Measurements from ENCODE around the gene MAT1A.

Gene MAT1A

GRCh38 chr10:80281784-80282765 lies 7.4 kb downstream of the MAT1A start:
- no peak for DNase-seq (ENCODE audit: low read depth in 2 of 2)

DNA sequence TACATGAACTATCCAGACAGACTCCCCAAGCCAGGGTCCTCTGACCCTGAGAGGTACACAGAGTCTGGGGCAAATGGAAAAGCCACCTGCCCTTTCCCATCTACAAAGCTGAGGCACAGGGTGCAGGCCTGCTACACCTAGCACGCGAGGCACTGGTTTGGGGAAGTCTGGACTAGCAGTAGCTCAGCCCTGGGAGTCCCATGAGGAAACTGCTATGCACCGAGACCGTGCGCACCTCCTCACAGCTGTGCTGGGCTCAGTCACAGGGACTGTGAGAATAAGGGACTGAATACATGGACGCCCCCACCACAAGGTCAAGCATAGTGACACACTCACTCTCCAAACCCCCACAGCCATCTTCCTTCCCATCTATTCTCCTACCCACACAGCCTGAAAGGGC lies 8.2 kb downstream of the MAT1A start:
- DNase-seq (ENCODE audit: low read depth in 2 of 2), result no peak

DNA sequence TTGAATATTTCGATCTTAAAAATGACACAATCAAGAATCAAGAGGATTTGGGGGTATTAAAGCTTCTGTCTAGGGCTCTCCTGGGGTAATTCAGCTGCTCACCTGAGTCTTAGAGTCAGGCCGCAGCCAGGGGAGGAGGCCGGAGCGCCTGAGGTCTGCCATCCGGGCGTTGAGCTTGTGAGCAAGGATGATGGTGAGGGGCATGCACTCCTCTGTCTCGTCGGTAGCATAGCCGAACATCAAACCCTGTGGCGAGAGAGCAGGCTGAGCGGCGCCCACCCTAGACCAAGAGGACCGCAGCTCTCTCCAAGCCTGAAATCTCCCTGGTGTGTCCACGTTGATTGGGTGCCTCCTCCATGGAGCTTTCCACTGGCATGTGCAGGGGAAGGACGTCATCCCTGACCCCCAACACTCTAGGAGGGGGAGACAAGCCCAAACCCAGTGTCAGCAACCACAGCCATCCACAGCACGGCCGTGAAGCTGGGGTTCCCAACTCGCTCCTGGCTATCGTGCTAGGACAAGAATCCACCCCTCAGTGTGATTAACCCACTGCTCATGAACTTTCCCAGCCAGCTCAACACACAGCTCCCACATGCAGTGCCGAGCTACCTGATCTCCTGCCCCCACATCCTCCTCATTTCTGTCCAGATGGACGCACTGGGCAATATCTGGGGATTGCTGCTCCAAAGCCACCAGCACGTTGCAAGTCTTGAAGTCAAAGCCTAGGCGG lies 9.2 kb downstream of the MAT1A start:
- DNase-seq (ENCODE audit: low read depth in 2 of 2), result no peak

DNA sequence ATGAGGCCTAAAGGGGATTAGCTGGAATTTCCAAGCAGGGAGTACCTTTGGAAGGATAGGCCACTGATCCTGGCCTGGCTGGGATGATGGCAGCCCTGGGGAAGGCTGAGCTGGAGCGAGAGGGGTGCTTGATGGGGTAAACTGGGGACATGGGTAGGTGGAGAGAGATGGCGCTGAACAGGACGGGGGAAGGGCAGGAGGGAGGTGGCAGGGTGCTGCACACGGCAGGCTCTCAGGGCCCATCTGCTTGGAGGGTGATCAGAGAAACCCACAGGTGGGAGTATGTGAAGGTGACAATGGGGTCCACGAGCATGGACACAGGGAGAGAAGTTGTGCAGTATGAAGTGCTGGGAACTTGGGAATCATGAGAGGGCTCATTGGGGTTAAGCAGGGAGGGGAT lies 10.3 kb downstream of the MAT1A start:
- no peak for DNase-seq (ENCODE audit: low read depth in 2 of 2)

DNA sequence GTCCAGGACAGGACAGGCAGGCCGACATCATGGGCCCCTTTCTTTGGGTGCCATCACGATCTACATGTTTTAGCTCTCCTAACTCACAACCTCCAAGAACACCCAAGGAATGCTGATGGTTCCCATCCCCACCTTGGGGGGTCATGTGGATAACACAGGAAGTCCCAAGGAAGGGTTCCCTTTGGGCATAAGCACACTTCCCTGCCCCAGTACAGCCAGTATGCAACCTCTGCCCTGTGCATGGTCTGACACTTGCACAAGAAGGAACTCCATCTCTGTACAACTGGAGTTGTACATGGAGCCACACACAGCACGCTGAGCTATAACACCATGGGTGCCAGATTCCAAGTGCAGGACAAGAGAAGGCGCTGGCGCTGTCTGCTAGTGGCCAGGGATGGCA lies 11.0 kb downstream of the MAT1A start:
- no peak for DNase-seq (ENCODE audit: low read depth in 2 of 2)

- no peak for DNase-seq (ENCODE audit: low read depth in 2 of 2)
These were observed 11.7 kb downstream of the MAT1A start for GRCh38 chr10:80277567-80278250.

- no peak for DNase-seq (ENCODE audit: low read depth in 2 of 2)
These were observed 12.4 kb downstream of the MAT1A start for GRCh38 chr10:80277016-80277415.

- no peak for DNase-seq (ENCODE audit: low read depth in 2 of 2)
These were observed 13.1 kb downstream of the MAT1A start for GRCh38 chr10:80276335-80276734.

- no peak for DNase-seq (ENCODE audit: low read depth in 2 of 2)
These were observed 13.7 kb downstream of the MAT1A start for GRCh38 chr10:80275756-80276155.

DNA sequence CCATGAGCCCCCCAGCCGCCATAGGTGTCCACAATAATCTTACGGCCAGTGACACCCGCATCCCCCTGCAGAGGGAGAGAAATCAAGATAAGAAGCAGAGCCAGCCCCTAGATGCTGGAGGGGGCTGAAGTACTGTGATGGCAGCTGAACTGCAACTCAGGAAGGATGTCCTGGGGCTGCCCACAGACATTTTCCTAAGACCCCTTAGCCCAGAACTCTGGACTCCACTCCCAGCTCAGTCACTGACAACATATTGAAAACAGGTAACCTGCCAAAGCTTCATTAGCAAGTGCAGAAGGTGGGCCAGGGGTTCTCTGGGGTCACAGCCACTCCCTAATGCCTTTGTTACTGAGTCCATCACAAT lies 14.3 kb downstream of the MAT1A start:
- DNase-seq (ENCODE audit: low read depth in 2 of 2), result no peak

DNA sequence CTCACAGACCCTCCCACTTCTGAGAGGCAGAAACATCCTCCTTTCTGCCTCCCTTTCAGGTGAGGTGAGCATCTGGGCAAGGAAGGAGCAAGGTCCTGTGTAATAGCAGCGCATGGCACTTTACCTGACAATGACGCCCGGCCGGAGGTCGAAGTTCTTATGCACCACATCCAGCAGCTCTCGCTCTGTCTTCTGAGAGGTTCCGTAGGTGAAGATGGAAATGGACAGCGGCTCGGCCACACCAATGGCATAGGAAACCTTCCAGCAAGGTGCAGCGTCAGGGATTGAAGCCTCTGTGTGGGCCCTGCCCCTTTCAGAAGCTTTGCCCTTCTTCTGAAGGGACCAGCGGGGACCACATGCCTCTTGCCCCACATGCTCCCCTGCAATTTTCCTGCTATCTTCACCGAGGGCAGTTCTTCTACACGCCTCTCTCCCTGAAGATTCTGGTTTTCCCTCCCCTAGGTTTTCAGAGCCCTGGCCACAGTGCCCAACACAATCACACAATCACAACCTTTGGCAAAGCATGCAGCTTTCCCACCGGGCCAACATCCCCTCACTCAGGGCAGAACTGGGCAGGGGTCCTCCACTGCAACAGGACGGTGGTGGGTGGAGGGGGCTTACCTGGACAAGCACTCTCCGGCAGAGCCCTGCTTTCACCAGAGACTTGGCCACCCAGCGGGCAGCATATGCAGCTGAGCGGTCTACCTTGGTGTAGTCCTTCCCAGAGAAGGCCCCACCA lies 14.9 kb downstream of the MAT1A start:
- DNase-seq (ENCODE audit: low read depth in 2 of 2), result no peak

DNA sequence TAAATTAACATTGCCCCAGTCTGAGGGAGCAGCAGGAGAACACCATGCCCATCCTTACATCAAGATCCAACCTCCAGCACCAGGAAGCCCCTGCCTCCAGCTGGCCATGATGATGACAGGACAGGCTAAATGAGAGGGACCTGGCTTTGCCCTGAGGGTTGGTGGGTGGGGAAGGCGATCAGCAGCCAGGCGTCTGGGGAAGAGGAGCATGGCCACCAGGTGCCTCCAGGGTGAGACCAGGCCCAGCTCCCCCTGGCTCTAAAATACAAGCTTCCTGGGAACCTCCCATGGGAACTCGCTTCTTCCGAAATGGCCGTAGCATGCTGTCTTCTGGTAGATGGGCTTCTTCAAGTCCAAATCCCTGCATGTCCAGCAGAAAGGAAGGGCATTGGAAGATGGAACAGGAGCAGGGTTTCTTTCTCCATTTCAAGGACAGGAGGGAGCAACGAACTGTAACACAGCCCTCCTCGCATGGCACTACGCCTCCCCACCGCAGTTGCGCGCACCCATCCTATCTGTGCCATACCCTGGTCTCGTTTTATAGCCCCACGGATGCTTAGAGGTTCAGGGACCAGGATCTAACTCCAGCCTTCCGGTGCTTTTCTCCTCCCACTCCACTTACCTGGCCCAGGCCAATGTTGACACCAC lies 15.8 kb downstream of the MAT1A start:
- no peak for DNase-seq (ENCODE audit: low read depth in 2 of 2)

- DNase-seq (ENCODE audit: low read depth in 2 of 2), result no peak
These were observed 16.5 kb downstream of the MAT1A start for GRCh38 chr10:80272793-80273522.

GRCh38 chr10:80271416-80271815 lies 18.0 kb downstream of the MAT1A start:
- no peak for DNase-seq (ENCODE audit: low read depth in 2 of 2)

- DNase-seq (ENCODE audit: low read depth in 2 of 2), result no peak
These were observed 18.6 kb downstream of the MAT1A start for GRCh38 chr10:80270887-80271286.

DNA sequence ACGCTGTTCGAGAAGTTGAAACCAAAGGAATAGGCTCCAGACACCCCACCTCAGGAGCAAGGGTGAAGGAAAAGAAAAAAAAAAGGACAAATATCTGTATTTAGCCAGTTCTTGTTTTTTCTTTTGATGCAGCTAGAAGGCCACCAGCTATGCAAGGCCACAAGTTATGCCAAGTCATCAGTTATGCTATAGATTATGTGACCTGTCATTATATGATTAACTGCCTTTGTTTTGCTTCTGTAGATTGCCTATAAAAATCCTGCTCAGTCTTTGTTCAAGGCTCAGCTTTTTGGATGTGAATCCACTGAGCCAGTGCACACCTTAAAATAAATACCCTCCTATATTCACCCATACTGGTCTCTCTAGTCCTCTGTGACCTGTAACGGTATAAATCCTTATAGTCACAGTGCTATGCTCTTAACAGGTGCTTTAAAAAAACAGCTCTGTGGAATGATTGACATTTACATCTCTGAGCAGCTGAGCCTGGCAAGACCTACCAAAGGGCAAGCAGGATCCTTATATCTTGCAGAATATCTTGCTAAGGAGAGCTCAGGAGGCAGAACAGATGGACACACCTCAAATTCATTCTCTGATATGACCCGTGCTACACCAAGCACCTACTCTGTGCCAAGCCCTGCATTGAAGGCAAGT lies 20.4 kb downstream of the MAT1A start:
- DNase-seq (ENCODE audit: low read depth in 2 of 2), result no peak

DNA sequence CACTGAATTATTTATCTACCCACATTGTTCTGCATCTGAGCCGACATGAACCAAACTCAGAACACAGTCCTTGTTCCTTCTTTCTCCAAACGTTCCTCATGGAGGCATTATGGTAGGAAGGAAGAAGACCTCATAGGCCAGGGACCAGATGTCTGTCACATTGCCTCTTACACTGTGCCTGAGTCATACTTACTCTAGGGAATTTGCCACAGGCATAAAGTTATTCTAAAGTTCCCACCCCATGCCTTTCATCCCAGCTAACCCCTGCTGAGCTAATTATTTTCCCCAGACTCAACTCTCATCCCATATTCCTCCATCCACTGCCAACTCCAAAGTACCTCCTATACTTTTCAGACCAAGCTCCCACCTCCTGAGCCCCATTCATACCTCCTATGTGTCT lies 21.2 kb downstream of the MAT1A start:
- DNase-seq (ENCODE audit: low read depth in 2 of 2), result no peak

DNA sequence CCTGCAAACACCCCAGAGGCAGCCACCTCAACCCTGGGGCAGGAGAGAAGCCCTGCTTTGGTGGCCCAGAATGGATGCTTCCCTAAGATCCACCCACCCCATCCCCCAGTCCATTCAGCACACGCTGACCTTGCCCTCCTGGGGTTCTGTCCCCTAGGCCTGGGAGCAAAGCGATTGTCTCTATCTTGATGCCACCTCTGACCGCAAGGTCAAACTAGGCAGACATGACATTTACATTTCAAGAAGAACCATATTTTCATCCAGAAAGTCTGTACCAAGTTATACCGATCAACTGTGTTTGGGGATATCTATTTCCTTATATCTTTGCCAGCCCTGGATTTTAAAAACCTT lies 23.0 kb downstream of the MAT1A start:
- DNase-seq (ENCODE audit: low read depth in 2 of 2), result no peak

DNA sequence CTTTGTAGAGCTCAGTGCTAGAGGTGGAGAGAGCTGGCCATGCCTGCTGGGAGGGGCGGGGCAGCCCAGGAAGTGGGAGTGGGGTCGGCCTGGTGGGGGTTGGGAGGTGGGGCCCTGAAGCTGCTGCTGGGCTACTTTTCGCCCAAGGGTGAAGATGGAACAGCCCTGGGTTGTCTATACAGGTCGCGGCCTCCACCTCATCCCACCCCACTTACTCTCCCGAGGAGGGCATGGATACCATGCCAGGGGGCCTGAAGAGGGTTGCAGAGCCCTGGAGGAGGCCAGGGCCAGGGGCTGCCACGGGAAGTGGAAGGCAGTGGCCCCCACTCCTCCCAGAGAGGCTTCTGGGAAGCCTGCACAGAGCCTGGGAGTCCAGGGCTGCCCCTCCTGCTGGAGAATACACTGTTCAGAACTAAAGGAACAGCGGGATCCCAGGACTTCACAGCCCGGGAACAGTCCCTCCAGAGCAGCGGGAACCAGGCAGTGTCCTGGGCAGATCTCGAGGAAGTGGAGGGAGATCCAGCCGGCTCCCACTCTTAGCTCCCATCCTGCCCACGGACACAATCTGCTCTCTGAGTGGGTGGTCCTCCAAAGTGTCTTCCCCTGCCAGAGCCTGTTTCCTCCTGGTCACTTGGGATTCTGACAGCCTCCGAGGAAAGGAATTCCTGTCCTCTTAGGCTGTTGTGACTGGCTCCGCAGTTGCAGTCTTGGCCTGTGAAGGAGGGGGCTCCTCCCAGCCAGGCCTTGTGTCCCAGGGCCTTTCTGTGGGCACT lies 23.5 kb downstream of the MAT1A start:
- DNase-seq (ENCODE audit: low read depth in 2 of 2), result no peak

Measured in stimulated activated CD8-positive, alpha-beta memory T cell treated with anti-CD3 and anti-CD28 coated beads, Interleukin-2, amount 100 ng/mL, for 1 hour (primary cell).